HEK293 (cell line): ENCODE data around the gene MBOAT2.
A peak's percentile ranks its signal among the peaks of the same experiment; 100 is the strongest.

Source experiments
- CTCF ChIA-PET: fragments of 350-600 bp; formaldehyde crosslinking; extraction: SDS; loops from one replicate; lab custom pipeline; 2021; ENCODE audit warnings: antibody characterized with exemption; lab: Yijun Ruan, JAX
- POLR2A ChIA-PET: fragments of 300-600 bp; formaldehyde crosslinking; extraction: SDS; loops from one replicate; lab custom pipeline; 2020; ENCODE audit warnings: antibody characterized with exemption, inconsistent platforms; lab: Yijun Ruan, JAX
- H3K27ac ChIP-seq: fragments of 200-500 bp; sonication (Bioruptor generic); 2 replicates; pipeline ENCODE4 v1.5.1; 2014; ENCODE audit warnings: low read depth, low read length, control low read depth, inconsistent platforms; ENCODE audit errors: extremely low read depth
- H3K36me3 ChIP-seq, 2 experiments: fragments of 200-500 bp in 1 of 2; sonication (Bioruptor generic) in 1 of 2; 1 replicate in 1 of 2; 2 replicates in 1 of 2; pipeline ENCODE4 v1.5.1; 2014 to 2017; ENCODE audit warnings: inconsistent platforms in 2 of 2, low read length in 2 of 2; ENCODE audit not compliant: control insufficient read depth in 2 of 2, insufficient read depth in 1 of 2
- H3K4me1 ChIP-seq: fragments of 200-500 bp; sonication (Bioruptor generic); 2 replicates; pipeline ENCODE4 v1.5.1; 2014; ENCODE audit warnings: mild to moderate bottlenecking, low read length, inconsistent platforms; ENCODE audit not compliant: control insufficient read depth, insufficient read depth
- H3K4me3 ChIP-seq: 2 replicates; pipeline ENCODE4 v1.5.1; 2011; ENCODE audit warnings: low read depth, mild to moderate bottlenecking, control low read depth, low read length, moderate library complexity
- H3K9me3 ChIP-seq: fragments of 200-500 bp; sonication (Bioruptor generic); 2 replicates; pipeline ENCODE4 v1.5.1; 2014; ENCODE audit warnings: low read depth, low read length, inconsistent platforms; ENCODE audit not compliant: control insufficient read depth, insufficient read depth
- KLF16 ChIP-seq: fragments of 450-650 bp; formaldehyde crosslinking; IDR thresholded peaks from 2 replicates; pipeline ENCODE4 v1.5.1; 2017; ENCODE audit warnings: missing biosample characterization, missing genetic modification characterization
- MEIS1 ChIP-seq: sonication (generic); formaldehyde crosslinking; IDR thresholded peaks from 2 replicates; pipeline ENCODE4 v1.8.1; 2022; ENCODE audit warnings: missing genetic modification reagents, mild to moderate bottlenecking, borderline replicate concordance
- MYNN ChIP-seq: fragments of 450-650 bp; formaldehyde crosslinking; IDR thresholded peaks from 2 replicates; pipeline ENCODE4 v1.5.1; 2016; ENCODE audit warnings: missing biosample characterization, missing genetic modification characterization, borderline replicate concordance
- MZF1 ChIP-seq: fragments of 450-650 bp; formaldehyde crosslinking; IDR thresholded peaks from 2 replicates; pipeline ENCODE4 v1.5.1; 2017; ENCODE audit warnings: missing biosample characterization, missing genetic modification characterization, borderline replicate concordance
- PATZ1 ChIP-seq: fragments of 450-650 bp; formaldehyde crosslinking; IDR thresholded peaks from 2 replicates; pipeline ENCODE4 v1.5.1; 2016; ENCODE audit warnings: missing biosample characterization, missing genetic modification characterization
- REST ChIP-seq: fragments of 450-650 bp; formaldehyde crosslinking; IDR thresholded peaks from 2 replicates; pipeline ENCODE4 v1.5.1; 2016; ENCODE audit warnings: missing biosample characterization, missing genetic modification characterization
- SCRT1 ChIP-seq: fragments of 450-650 bp; formaldehyde crosslinking; IDR thresholded peaks from 2 replicates; pipeline ENCODE4 v1.5.1; 2016; ENCODE audit warnings: missing biosample characterization, missing genetic modification characterization, borderline replicate concordance
- SCRT2 ChIP-seq: fragments of 450-650 bp; formaldehyde crosslinking; IDR thresholded peaks from 2 replicates; pipeline ENCODE4 v1.5.1; 2016; ENCODE audit warnings: missing biosample characterization, missing genetic modification characterization
- WT1 ChIP-seq: fragments of 450-650 bp; formaldehyde crosslinking; IDR thresholded peaks from 2 replicates; pipeline ENCODE4 v1.5.1; 2016; ENCODE audit warnings: missing biosample characterization, missing genetic modification characterization
- ZBTB20 ChIP-seq: fragments of 450-650 bp; formaldehyde crosslinking; IDR thresholded peaks from 2 replicates; pipeline ENCODE4 v1.5.1; 2016; ENCODE audit warnings: missing biosample characterization, missing genetic modification characterization
- ZBTB26 ChIP-seq: fragments of 450-650 bp; formaldehyde crosslinking; optimal IDR thresholded peaks from 2 replicates; pipeline ENCODE3; 2016; ENCODE audit warnings: missing biosample characterization, mild to moderate bottlenecking, missing genetic modification characterization
- ZIC2 ChIP-seq: fragments of 450-650 bp; formaldehyde crosslinking; IDR thresholded peaks from 2 replicates; pipeline ENCODE4 v1.5.1; 2016; ENCODE audit warnings: missing biosample characterization, missing genetic modification characterization
- ZNF18 ChIP-seq: fragments of 450-650 bp; formaldehyde crosslinking; IDR thresholded peaks from 2 replicates; pipeline ENCODE4 v1.5.1; 2016; ENCODE audit warnings: missing biosample characterization, missing genetic modification characterization
- ZNF223 ChIP-seq: fragments of 450-650 bp; formaldehyde crosslinking; IDR thresholded peaks from 2 replicates; pipeline ENCODE4 v1.5.1; 2016; ENCODE audit warnings: missing biosample characterization, missing genetic modification characterization
- ZNF366 ChIP-seq: fragments of 450-650 bp; formaldehyde crosslinking; conservative IDR thresholded peaks from 2 replicates; pipeline ENCODE4 v1.5.1; 2016; ENCODE audit warnings: missing biosample characterization, missing genetic modification characterization
- ZNF416 ChIP-seq: fragments of 450-650 bp; formaldehyde crosslinking; IDR thresholded peaks from 2 replicates; pipeline ENCODE4 v1.5.1; 2016; ENCODE audit warnings: missing biosample characterization, missing genetic modification characterization
- ZNF48 ChIP-seq: fragments of 450-650 bp; formaldehyde crosslinking; IDR thresholded peaks from 2 replicates; pipeline ENCODE4 v1.5.1; 2016; ENCODE audit warnings: missing biosample characterization, missing genetic modification characterization
- ZNF521 ChIP-seq: fragments of 450-650 bp; formaldehyde crosslinking; IDR thresholded peaks from 2 replicates; pipeline ENCODE4 v1.5.1; 2017; ENCODE audit warnings: missing biosample characterization, mild to moderate bottlenecking, missing genetic modification characterization
- TF ChIP-seq, protein P1 (sequence below): fragments of 450-650 bp; formaldehyde crosslinking; IDR thresholded peaks from 2 replicates; pipeline ENCODE4 v1.5.1; 2016; ENCODE audit warnings: missing biosample characterization, missing genetic modification characterization

Gene MBOAT2

DNA sequence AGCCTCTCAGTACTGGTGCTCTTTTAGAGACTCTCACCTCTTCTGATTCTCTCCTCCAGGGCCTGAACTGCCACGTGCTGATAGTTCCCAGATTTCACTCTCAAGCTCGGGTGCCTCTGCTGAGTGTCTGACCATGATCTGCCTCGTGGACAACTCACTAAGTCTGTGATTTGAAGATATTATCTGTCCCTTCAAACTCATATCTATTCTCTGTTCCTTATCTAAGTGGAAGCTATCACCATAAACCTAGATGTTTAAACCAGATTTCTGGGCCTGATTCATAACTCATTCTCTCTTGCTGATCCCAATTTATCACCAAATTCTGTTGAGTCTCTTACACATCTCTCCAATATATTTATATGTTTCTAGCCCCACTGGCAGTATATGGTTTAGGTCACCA is 136.1 kb downstream of the MBOAT2 start (continued):
- TF ChIP-seq REST (no peak), ZIC2 (tag by site-specific recombination) (no peak), PATZ1 (tag by site-specific recombination) (no peak), ZNF521 (tag by site-specific recombination) (no peak), ZNF18 (tag by site-specific recombination) (no peak), SCRT1 (tag by site-specific recombination) (no peak)

DNA sequence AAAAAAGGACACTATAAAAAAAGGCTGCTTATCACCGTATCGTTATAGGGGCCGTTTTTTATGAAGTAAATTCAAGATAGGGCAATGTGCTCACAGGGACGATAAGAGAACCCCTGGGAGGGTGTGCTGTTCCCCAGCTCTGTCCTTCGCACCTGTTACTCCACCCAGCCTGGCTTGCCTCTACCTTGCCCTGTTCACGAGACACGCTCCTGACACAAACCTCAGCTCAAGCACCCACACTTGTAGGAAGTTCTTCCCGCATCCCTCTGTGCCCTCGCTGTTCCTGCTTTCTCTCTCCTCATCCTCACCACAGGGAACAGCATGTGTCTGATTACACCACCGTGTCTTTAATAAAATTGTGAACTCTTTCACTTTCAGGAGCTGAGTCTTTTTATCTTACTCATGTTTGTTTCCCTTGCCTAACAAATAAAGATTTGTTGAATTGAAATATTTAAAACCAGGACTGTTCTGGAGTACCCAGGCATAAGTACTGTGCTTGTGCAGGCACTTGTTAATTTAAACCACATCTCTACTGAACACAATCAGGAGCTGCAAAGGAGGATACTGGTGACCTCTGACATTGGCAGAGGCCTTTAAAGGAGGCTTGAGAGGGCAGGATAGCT is 140.0 kb downstream of the MBOAT2 start:
- Histone ChIP-seq H3K4me3 (no peak overlapping the region), H3K4me1 (0 out of 2 replicates have a peak, but pooled peaks cover 2% of the 10 kb centered on the region), H3K27ac (no peak overlapping the region), H3K36me3 (peaks cover 0 to 25% of the 10 kb centered on the region in 2 experiments; a peak in 1 of 3 replicates), H3K9me3 (no peaks in the 10 kb centered on the region)
- ChIA-PET CTCF (interaction anchor here (0.6 to 2.4 kb wide), 2 partner anchors 9 to 1260 kb away, joined by 3 to 18 read pairs; no protein-coding TSS in a partner anchor), POLR2A (interaction anchor here (0.7 kb wide), 1 partner anchor 13 kb away, joined by 3 read pairs; no protein-coding TSS in a partner anchor)
- TF ChIP-seq SCRT1 (tag by site-specific recombination) (peak; percentile 13; the same call in 1 of the 2 replicates), SCRT2 (tag by site-specific recombination) (peak; percentile 74), KLF16 (no peak)

GRCh38 chr2:8862230-8862629 is 141.3 kb downstream of the MBOAT2 start:
- TF ChIP-seq MZF1 (tag by site-specific recombination), result no peak
- no peak for TF ChIP-seq ZNF416 (tag by site-specific recombination)
- no peak for TF ChIP-seq ZBTB26 (tag by site-specific recombination)
- no peak for TF ChIP-seq ZNF223
- no peak for TF ChIP-seq WT1 (tag by site-specific recombination)
- no peak for TF ChIP-seq ZBTB20 (tag by site-specific recombination)
- TF ChIP-seq, protein P1, sequence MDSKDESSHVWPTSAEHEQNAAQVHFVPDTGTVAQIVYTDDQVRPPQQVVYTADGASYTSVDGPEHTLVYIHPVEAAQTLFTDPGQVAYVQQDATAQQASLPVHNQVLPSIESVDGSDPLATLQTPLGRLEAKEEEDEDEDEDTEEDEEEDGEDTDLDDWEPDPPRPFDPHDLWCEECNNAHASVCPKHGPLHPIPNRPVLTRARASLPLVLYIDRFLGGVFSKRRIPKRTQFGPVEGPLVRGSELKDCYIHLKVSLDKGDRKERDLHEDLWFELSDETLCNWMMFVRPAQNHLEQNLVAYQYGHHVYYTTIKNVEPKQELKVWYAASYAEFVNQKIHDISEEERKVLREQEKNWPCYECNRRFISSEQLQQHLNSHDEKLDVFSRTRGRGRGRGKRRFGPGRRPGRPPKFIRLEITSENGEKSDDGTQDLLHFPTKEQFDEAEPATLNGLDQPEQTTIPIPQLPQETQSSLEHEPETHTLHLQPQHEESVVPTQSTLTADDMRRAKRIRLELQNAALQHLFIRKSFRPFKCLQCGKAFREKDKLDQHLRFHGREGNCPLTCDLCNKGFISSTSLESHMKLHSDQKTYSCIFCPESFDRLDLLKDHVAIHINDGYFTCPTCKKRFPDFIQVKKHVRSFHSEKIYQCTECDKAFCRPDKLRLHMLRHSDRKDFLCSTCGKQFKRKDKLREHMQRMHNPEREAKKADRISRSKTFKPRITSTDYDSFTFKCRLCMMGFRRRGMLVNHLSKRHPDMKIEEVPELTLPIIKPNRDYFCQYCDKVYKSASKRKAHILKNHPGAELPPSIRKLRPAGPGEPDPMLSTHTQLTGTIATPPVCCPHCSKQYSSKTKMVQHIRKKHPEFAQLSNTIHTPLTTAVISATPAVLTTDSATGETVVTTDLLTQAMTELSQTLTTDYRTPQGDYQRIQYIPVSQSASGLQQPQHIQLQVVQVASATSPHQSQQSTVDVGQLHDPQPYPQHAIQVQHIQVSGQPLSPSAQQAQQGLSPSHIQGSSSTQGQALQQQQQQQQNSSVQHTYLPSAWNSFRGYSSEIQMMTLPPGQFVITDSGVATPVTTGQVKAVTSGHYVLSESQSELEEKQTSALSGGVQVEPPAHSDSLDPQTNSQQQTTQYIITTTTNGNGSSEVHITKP (tag by site-specific recombination), result no peak
- no peak for TF ChIP-seq ZNF366
- TF ChIP-seq ZNF48 (tag by site-specific recombination), result no peak
- TF ChIP-seq MEIS1 (CRISPR knock-in tag), result no peak
- no peak for TF ChIP-seq MYNN (tag by site-specific recombination)
- TF ChIP-seq ZNF521 (tag by site-specific recombination), result no peak
- no peak overlapping the region for H3K4me3 ChIP-seq
- ChIA-PET CTCF (interaction anchor here (2.4 kb wide), 1 partner anchor 11 kb away, joined by 18 read pairs; no protein-coding TSS in a partner anchor), POLR2A (no interaction called here)
- 0 out of 2 replicates have a peak, but pooled peaks cover 2% of the 10 kb centered on the region for H3K4me1 ChIP-seq
- peaks cover 0 to 22% of the 10 kb centered on the region in 2 experiments; a peak in 1 of 3 replicates for H3K36me3 ChIP-seq
- no peaks in the 10 kb centered on the region for H3K9me3 ChIP-seq
- no peak overlapping the region for H3K27ac ChIP-seq
